GM11168 (cell line): Measurements from ENCODE around the gene GRIN2D.

Source experiments
- in situ Hi-C: fragments of 300-500 bp; cut with MboI; formaldehyde crosslinking; loops from one replicate; pipeline ENCODE4 v1.12.0; 2022; ENCODE audit warnings: low sequenced_read_pairs; ENCODE audit not compliant: unreplicated experiment

Gene GRIN2D

GRCh38 chr19:48396016-48396823 is 2.8 kb downstream of the GRIN2D start:
- in situ Hi-C loops, result no loop called here

- in situ Hi-C loops, result no loop called here
Observed at GRCh38 chr19:48396824-48397176, 3.3 kb downstream of the GRIN2D start.

- in situ Hi-C loops, result no loop called here
Observed at GRCh38 chr19:48397263-48398101, 4.0 kb downstream of the GRIN2D start.

- in situ Hi-C loops, result no loop called here
Observed at GRCh38 chr19:48398102-48398374, 4.6 kb downstream of the GRIN2D start.

GRCh38 chr19:48398375-48399235 is 5.1 kb downstream of the GRIN2D start:
- in situ Hi-C loops, result no loop called here

- in situ Hi-C loops, result no loop called here
Observed at GRCh38 chr19:48400018-48400742, 6.7 kb downstream of the GRIN2D start.

GRCh38 chr19:48401287-48401686 is 7.8 kb downstream of the GRIN2D start:
- in situ Hi-C loops, result no loop called here

GRCh38 chr19:48403606-48404005 is 10.1 kb downstream of the GRIN2D start:
- in situ Hi-C loops, result no loop called here

GRCh38 chr19:48405010-48405659 is 11.7 kb downstream of the GRIN2D start:
- in situ Hi-C loops, result no loop called here

- in situ Hi-C loops, result no loop called here
Observed at GRCh38 chr19:48405850-48406249, 12.4 kb downstream of the GRIN2D start.

GRCh38 chr19:48413879-48414587 is 20.6 kb downstream of the GRIN2D start:
- in situ Hi-C loops, result no loop called here

- in situ Hi-C loops, result no loop called here
Observed at GRCh38 chr19:48415395-48415794, 21.9 kb downstream of the GRIN2D start.

GRCh38 chr19:48415806-48416221 is 22.3 kb downstream of the GRIN2D start:
- in situ Hi-C loops, result no loop called here

GRCh38 chr19:48417421-48417820 is 24.0 kb downstream of the GRIN2D start:
- in situ Hi-C loops, result no loop called here

GRCh38 chr19:48418317-48419064 is 25.0 kb downstream of the GRIN2D start:
- in situ Hi-C loops, result no loop called here

- in situ Hi-C loops, result no loop called here
Observed at GRCh38 chr19:48419158-48419920, 25.9 kb downstream of the GRIN2D start.

GRCh38 chr19:48421548-48421947 is 28.1 kb downstream of the GRIN2D start:
- in situ Hi-C loops, result no loop called here
